ENCODE results near the gene ACBD6.

GRCh38 chr1:180539136-180539535 lies 36.8 kb upstream of the ACBD6 start:
- TF ChIP-seq POLR2A (IDR thresholded peaks at IDR 0.05): no peak
- TF ChIP-seq, protein P1, sequence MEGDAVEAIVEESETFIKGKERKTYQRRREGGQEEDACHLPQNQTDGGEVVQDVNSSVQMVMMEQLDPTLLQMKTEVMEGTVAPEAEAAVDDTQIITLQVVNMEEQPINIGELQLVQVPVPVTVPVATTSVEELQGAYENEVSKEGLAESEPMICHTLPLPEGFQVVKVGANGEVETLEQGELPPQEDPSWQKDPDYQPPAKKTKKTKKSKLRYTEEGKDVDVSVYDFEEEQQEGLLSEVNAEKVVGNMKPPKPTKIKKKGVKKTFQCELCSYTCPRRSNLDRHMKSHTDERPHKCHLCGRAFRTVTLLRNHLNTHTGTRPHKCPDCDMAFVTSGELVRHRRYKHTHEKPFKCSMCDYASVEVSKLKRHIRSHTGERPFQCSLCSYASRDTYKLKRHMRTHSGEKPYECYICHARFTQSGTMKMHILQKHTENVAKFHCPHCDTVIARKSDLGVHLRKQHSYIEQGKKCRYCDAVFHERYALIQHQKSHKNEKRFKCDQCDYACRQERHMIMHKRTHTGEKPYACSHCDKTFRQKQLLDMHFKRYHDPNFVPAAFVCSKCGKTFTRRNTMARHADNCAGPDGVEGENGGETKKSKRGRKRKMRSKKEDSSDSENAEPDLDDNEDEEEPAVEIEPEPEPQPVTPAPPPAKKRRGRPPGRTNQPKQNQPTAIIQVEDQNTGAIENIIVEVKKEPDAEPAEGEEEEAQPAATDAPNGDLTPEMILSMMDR (IDR thresholded peaks at IDR 0.05): no peak
- no peak for TF ChIP-seq EP300 (IDR thresholded peaks at IDR 0.05)

Measured in stomach (tissue), 4 donors.